ENCODE results near the gene PARP8. TPM values are rescaled to one million over a fixed set of nuclear protein-coding genes. Genes with fewer than 3 reads are reported as not detected.

Gene PARP8
- total RNA-seq, 1 donor from 2014 or later = 48.7 TPM

GRCh38 chr5:50846261-50846660 is 179.8 kb downstream of the PARP8 start:
- no peak for DNase-seq

GRCh38 chr5:50849554-50849953 is 183.1 kb downstream of the PARP8 start:
- DNase-seq = no peak

- no peak for DNase-seq
These were observed 186.7 kb downstream of the PARP8 start for GRCh38 chr5:50853151-50853550.

- no peak for DNase-seq
These were observed 187.6 kb downstream of the PARP8 start for GRCh38 chr5:50854082-50854481.

GRCh38 chr5:50855001-50855400 is 188.6 kb downstream of the PARP8 start:
- no peak for DNase-seq

- no peak for DNase-seq
These were observed 190.1 kb downstream of the PARP8 start for GRCh38 chr5:50856401-50857119.

GRCh38 chr5:50863534-50864170 is 197.2 kb downstream of the PARP8 start:
- no peak for DNase-seq

- no peak for DNase-seq
These were observed 198.0 kb downstream of the PARP8 start for GRCh38 chr5:50864466-50864865.

- DNase-seq = no peak
These were observed 200.0 kb downstream of the PARP8 start for GRCh38 chr5:50866415-50866814.

GRCh38 chr5:50867140-50867539 is 200.7 kb downstream of the PARP8 start:
- no peak for DNase-seq

GRCh38 chr5:50873595-50874277 is 207.3 kb downstream of the PARP8 start:
- no peak for DNase-seq

- DNase-seq = no peak
These were observed 208.0 kb downstream of the PARP8 start for GRCh38 chr5:50874306-50875001.

GRCh38 chr5:50875002-50875344 is 208.5 kb downstream of the PARP8 start:
- DNase-seq = no peak

GRCh38 chr5:50878470-50878869 is 212.0 kb downstream of the PARP8 start:
- DNase-seq = no peak

GRCh38 chr5:50881407-50881806 is 215.0 kb downstream of the PARP8 start:
- no peak for DNase-seq

- DNase-seq = no peak
These were observed 220.4 kb downstream of the PARP8 start for GRCh38 chr5:50886657-50887345.

GRCh38 chr5:50887889-50888633 is 221.6 kb downstream of the PARP8 start:
- no peak for DNase-seq

GRCh38 chr5:50888751-50889150 is 222.3 kb downstream of the PARP8 start:
- DNase-seq = no peak

- DNase-seq = no peak
These were observed 223.4 kb downstream of the PARP8 start for GRCh38 chr5:50889790-50890189.
